ENCODE measurements around the gene AOC1. TPM values are rescaled to one million over a fixed set of nuclear protein-coding genes. Genes with fewer than 3 reads are reported as not detected.

Gene AOC1
- total and polyA plus RNA-seq, 9 donors = 0.26 to 0.95 TPM; not detected in 7

DNA sequence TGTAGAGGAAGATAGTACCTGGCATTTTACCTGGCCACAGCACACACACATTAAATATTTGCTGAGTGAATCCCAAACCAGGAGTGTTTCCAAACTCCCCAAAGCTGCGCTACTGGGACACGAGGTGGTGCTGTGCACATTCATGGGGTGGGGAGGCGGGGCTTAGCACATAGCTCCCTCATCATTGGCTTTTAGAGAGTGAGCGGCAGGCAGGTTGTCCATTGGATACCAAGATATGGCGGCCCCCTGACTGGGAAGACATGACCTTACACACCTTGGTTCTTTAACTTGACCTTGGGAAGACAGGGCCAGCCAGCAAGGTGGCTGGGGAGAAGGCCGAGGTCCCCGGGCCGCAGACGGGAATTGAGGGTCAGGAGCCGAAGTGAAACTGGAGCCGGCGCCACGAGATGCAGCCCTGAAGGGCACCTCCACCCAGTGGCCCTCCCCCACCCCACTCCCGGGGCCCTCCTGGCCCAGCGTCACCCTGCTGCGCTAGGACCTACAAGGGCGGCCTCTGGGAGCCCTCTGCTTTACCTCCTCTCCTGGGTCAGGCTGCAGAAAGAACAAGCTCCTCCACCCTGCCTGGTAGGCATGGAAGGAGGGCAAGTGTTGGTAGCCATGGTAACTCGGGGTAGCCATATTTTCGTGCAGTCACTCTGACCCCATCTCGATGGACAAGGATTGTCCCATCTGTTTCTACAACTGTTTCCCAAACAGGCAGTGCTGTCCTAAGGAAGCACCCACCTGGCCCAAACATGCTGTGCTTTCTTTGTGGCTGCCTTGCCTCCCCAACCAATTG lies 27.7 kb upstream of the AOC1 start:
- H3K36me3 ChIP-seq = no peaks in the 10 kb centered on the region
- WGBS, 3 donors = 92 to 95% (median 94%) methylated on average over 18 to 20 of the region's 20 CpGs
- DNase-seq = peak in 1 of 5 donors; percentile 29
- no peaks in the 10 kb centered on the region for H3K27me3 ChIP-seq
- H3K4me1 ChIP-seq (ENCODE audit: insufficient read depth) = no peaks in the 10 kb centered on the region
- H3K9me3 ChIP-seq = no peaks in the 10 kb centered on the region
- intact Hi-C loops (cut with DNase I) = no loop called here
- no peak for TF ChIP-seq POLR2A (IDR thresholded peaks at IDR 0.05)
- TF ChIP-seq, protein P1, sequence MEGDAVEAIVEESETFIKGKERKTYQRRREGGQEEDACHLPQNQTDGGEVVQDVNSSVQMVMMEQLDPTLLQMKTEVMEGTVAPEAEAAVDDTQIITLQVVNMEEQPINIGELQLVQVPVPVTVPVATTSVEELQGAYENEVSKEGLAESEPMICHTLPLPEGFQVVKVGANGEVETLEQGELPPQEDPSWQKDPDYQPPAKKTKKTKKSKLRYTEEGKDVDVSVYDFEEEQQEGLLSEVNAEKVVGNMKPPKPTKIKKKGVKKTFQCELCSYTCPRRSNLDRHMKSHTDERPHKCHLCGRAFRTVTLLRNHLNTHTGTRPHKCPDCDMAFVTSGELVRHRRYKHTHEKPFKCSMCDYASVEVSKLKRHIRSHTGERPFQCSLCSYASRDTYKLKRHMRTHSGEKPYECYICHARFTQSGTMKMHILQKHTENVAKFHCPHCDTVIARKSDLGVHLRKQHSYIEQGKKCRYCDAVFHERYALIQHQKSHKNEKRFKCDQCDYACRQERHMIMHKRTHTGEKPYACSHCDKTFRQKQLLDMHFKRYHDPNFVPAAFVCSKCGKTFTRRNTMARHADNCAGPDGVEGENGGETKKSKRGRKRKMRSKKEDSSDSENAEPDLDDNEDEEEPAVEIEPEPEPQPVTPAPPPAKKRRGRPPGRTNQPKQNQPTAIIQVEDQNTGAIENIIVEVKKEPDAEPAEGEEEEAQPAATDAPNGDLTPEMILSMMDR (IDR thresholded peaks at IDR 0.05) = no peak
- TF ChIP-seq EP300 (IDR thresholded peaks at IDR 0.05) = no peak
- no peak overlapping the region for H3K27ac ChIP-seq
- H3K4me3 ChIP-seq = no peak overlapping the region

- intact Hi-C loops (cut with DNase I) = no loop called here
- Histone ChIP-seq H3K27me3 (no peaks in the 10 kb centered on the region), H3K9me3 (no peaks in the 10 kb centered on the region), H3K27ac (no peak overlapping the region), H3K4me1 (ENCODE audit: insufficient read depth) (peaks cover 3% of the 10 kb centered on the region), H3K36me3 (no peaks in the 10 kb centered on the region), H3K4me3 (no peak overlapping the region)
- TF ChIP-seq, protein P1 (IDR thresholded peaks at IDR 0.05) = no peak
- no peak for TF ChIP-seq EP300 (IDR thresholded peaks at IDR 0.05)
- TF ChIP-seq POLR2A (IDR thresholded peaks at IDR 0.05) = no peak
- peak in 1 of 5 donors; percentile 23 for DNase-seq
- 64 to 80% (median 71%) methylated on average over 6 of the region's 6 CpGs for WGBS, 3 donors
Measured at GRCh38 chr7:150826061-150826849, 26.1 kb upstream of the AOC1 start.

- DNase-seq = no peak
- no peak overlapping the region for H3K27ac ChIP-seq
- H3K4me1 ChIP-seq (ENCODE audit: insufficient read depth) = peaks cover 6% of the 10 kb centered on the region
- WGBS, 3 donors = 95 to 99% (median 97%) methylated on average over 2 of the region's 2 CpGs
- intact Hi-C loops (cut with DNase I) = no loop called here
- H3K4me3 ChIP-seq = no peak overlapping the region
- no peaks in the 10 kb centered on the region for H3K27me3 ChIP-seq
- no peaks in the 10 kb centered on the region for H3K9me3 ChIP-seq
- TF ChIP-seq, protein P1 (IDR thresholded peaks at IDR 0.05) = no peak
- TF ChIP-seq POLR2A (IDR thresholded peaks at IDR 0.05) (no peak), EP300 (IDR thresholded peaks at IDR 0.05) (no peak)
- H3K36me3 ChIP-seq = no peaks in the 10 kb centered on the region
Measured at GRCh38 chr7:150828384-150828783, 23.9 kb upstream of the AOC1 start.

DNA sequence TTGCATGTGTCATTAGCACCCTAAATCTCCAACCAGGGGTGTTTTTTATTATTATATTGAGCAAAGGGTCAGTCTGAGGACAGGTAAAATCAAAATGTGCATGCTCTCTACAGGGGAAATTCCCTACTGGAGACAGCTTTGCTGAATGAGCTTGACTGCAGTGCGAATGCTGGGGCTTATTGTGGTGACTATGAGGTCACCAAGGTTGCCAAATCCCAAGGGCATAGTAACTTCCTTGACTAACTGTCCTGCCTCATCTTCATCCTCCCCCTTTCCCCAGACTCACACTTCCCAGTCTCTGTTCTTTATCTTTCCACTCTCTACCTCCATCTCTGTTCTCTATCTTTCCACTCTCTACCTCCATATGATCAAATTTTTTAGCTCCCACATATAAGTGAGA lies 22.9 kb upstream of the AOC1 start:
- Histone ChIP-seq H3K4me3 (no peak overlapping the region), H3K27me3 (no peaks in the 10 kb centered on the region), H3K4me1 (ENCODE audit: insufficient read depth) (peaks cover 6% of the 10 kb centered on the region), H3K9me3 (no peaks in the 10 kb centered on the region), H3K36me3 (no peaks in the 10 kb centered on the region), H3K27ac (no peak overlapping the region)
- intact Hi-C loops (cut with DNase I) = no loop called here
- no peak for DNase-seq
- 65 to 82% (median 81%) methylated on average over 1 of the region's 1 CpG for WGBS, 3 donors
- TF ChIP-seq EP300 (IDR thresholded peaks at IDR 0.05) (no peak), POLR2A (IDR thresholded peaks at IDR 0.05) (no peak)
- TF ChIP-seq, protein P1 (IDR thresholded peaks at IDR 0.05) = no peak
